ENCODE results near the gene UQCRFS1.
"Not testable (repeated sequence)": the region's sequence is repeated elsewhere in the genome, so short reads cannot be mapped to it uniquely, and the experiment has no call there.

Gene UQCRFS1

GRCh38 chr19:29212356-29212647, 649 bp downstream of the UQCRFS1 start:
- DNase-seq = no peak

- DNase-seq = peak; percentile 4 to 21
Measured at GRCh38 chr19:29211562-29212355, 1.2 kb downstream of the UQCRFS1 start.

GRCh38 chr19:29211041-29211440, 1.9 kb downstream of the UQCRFS1 start:
- DNase-seq = not testable (repeated sequence)

- DNase-seq = not testable (repeated sequence)
Measured at GRCh38 chr19:29210502-29210901, 2.4 kb downstream of the UQCRFS1 start.

- not testable (repeated sequence) for DNase-seq
Measured at GRCh38 chr19:29207403-29208187, 5.4 kb downstream of the UQCRFS1 start.

GRCh38 chr19:29206453-29206852, 6.5 kb downstream of the UQCRFS1 start:
- DNase-seq = no peak

GRCh38 chr19:29202281-29202680, 10.7 kb downstream of the UQCRFS1 start:
- DNase-seq = no peak

GRCh38 chr19:29201855-29202254, 11.1 kb downstream of the UQCRFS1 start:
- no peak for DNase-seq

GRCh38 chr19:29194658-29195057, 18.3 kb downstream of the UQCRFS1 start:
- no peak for DNase-seq

GRCh38 chr19:29193155-29193554, 19.8 kb downstream of the UQCRFS1 start:
- DNase-seq = no peak

- no peak for DNase-seq
Measured at GRCh38 chr19:29191005-29191404, 21.9 kb downstream of the UQCRFS1 start.

GRCh38 chr19:29189033-29189360, 24.0 kb downstream of the UQCRFS1 start:
- DNase-seq = no peak

- no peak for DNase-seq
Measured at GRCh38 chr19:29188289-29189032, 24.5 kb downstream of the UQCRFS1 start.

- DNase-seq = no peak
Measured at GRCh38 chr19:29187676-29188075, 25.3 kb downstream of the UQCRFS1 start.

GRCh38 chr19:29185427-29185826, 27.5 kb downstream of the UQCRFS1 start:
- no peak for DNase-seq

- DNase-seq = no peak
Measured at GRCh38 chr19:29176981-29177754, 35.8 kb downstream of the UQCRFS1 start.

GRCh38 chr19:29173896-29174295, 39.1 kb downstream of the UQCRFS1 start:
- no peak for DNase-seq

- no peak for DNase-seq
Measured at GRCh38 chr19:29172302-29172701, 40.6 kb downstream of the UQCRFS1 start.

GRCh38 chr19:29171525-29171924, 41.4 kb downstream of the UQCRFS1 start:
- DNase-seq = no peak

GRCh38 chr19:29170554-29170953, 42.4 kb downstream of the UQCRFS1 start:
- DNase-seq = no peak

- DNase-seq = no peak
Measured at GRCh38 chr19:29162694-29163093, 50.3 kb downstream of the UQCRFS1 start.

- DNase-seq = no peak
Measured at GRCh38 chr19:29155683-29156082, 57.3 kb downstream of the UQCRFS1 start.
